CD4-positive, alpha-beta T cell (primary cell): ENCODE results near the gene CLDN24. TPM values are rescaled to one million over a fixed set of nuclear protein-coding genes. Genes with fewer than 3 reads are reported as not detected.

Experiments
- ATAC-seq: fragments of 200-7000 bp; cut with Tn5 transposase; one replicate; pipeline ENCODE4 v1.10.0; 2022; ENCODE audit warnings: mild to moderate bottlenecking; ENCODE audit not compliant: poor library complexity
- CTCF ChIA-PET: fragments of 350-600 bp; sonication (Branson Sonifier 250); formaldehyde crosslinking; loops from one replicate; lab custom pipeline; 2021; ENCODE audit warnings: antibody characterized with exemption, inconsistent platforms; lab: Charles Lee
- POLR2A ChIA-PET: fragments of 350-600 bp; sonication (Branson Sonifier 250); formaldehyde crosslinking; loops from one replicate; lab custom pipeline; 2021; ENCODE audit warnings: antibody characterized with exemption, inconsistent platforms; lab: Charles Lee
- DNase-seq, 14 experiments: peaks; one replicate each; pipeline ENCODE4 v3.0.0-alpha.2; 2013 to 2020; ENCODE audit warnings: mixed read lengths in 2 of 14
- H3K27ac ChIP-seq, 2 donors: one replicate each; pipeline versions ENCODE4 v1.5.1 to v1.7.0; 2013; ENCODE audit warnings: low read length in 2 of 2, low read depth in 1 of 2, mild to moderate bottlenecking in 1 of 2
- H3K27me3 ChIP-seq, 2 experiments: 1 replicate in 1 of 2; 2 replicates in 1 of 2; pipeline versions ENCODE4 v1.6.1 to v1.7.0; 2013; ENCODE audit warnings: low read length in 2 of 2, control low read depth in 1 of 2, mild to moderate bottlenecking in 1 of 2, moderate library complexity in 1 of 2; ENCODE audit not compliant: insufficient read depth in 2 of 2, control insufficient read depth in 1 of 2
- H3K36me3 ChIP-seq: one replicate; pipeline ENCODE4 v1.6.1; 2013; ENCODE audit warnings: low read length, control low read depth; ENCODE audit not compliant: insufficient read depth
- H3K4me1 ChIP-seq: one replicate; pipeline ENCODE4 v1.6.1; 2013; ENCODE audit warnings: low read length, control low read depth; ENCODE audit not compliant: insufficient read depth
- H3K4me3 ChIP-seq: one replicate; pipeline ENCODE4 v1.5.1; 2013; ENCODE audit warnings: mild to moderate bottlenecking, low read length, moderate library complexity
- H3K9me3 ChIP-seq, 2 experiments: 1 replicate in 1 of 2; 2 replicates in 1 of 2; pipeline versions ENCODE4 v1.6.1 to v1.7.0; 2013; ENCODE audit warnings: low read length in 2 of 2, mild to moderate bottlenecking in 2 of 2, control low read depth in 1 of 2, moderate library complexity in 1 of 2; ENCODE audit not compliant: control insufficient read depth in 1 of 2, insufficient read depth in 1 of 2
- H3K27ac Mint-ChIP-seq: one replicate; pipeline ENCODE4 v1.8.0; 2020; ENCODE audit warnings: mixed read lengths
- H3K27me3 Mint-ChIP-seq: one replicate; pipeline ENCODE4 v1.8.0; 2021; ENCODE audit warnings: mixed read lengths
- H3K36me3 Mint-ChIP-seq: one replicate; pipeline ENCODE4 v1.8.0; 2021; ENCODE audit warnings: low read depth, mixed read lengths
- H3K4me1 Mint-ChIP-seq: one replicate; pipeline ENCODE4 v1.8.0; 2021; ENCODE audit warnings: low read depth, mixed read lengths
- H3K4me3 Mint-ChIP-seq: one replicate; pipeline ENCODE4 v1.8.0; 2020; ENCODE audit warnings: mild to moderate bottlenecking, mixed read lengths
- H3K9me3 Mint-ChIP-seq: one replicate; pipeline ENCODE4 v1.8.0; 2020; ENCODE audit warnings: mixed read lengths
- intact Hi-C, 2 experiments: fragments of 100-400 bp; cut with DNase I in 1 of 2; cut with micrococcal nuclease in 1 of 2; formaldehyde crosslinking; loops; one replicate each; pipeline versions ENCODE4 v1.15.1 to v1.9.0; 2023 to 2025; cut with DNase I, micrococcal nuclease
- total RNA-seq, 174 experiments: library from RNA in 2 of 174; stranded (reverse) in 2 of 174; gene quantifications; one replicate each; pipeline ENCODE4 v1.2.3 and lab custom pipeline; 2021 to 2026
- TF ChIP-seq, protein P1 (sequence below): fragments of 200-600 bp; IDR thresholded peaks from one replicate; pipeline ENCODE4 v1.8.0; 2022; ENCODE audit warnings: antibody characterized with exemption, mild to moderate bottlenecking

CLDN24 gene
- total RNA-seq, 2 experiments from 2014 or later: not detected

DNA sequence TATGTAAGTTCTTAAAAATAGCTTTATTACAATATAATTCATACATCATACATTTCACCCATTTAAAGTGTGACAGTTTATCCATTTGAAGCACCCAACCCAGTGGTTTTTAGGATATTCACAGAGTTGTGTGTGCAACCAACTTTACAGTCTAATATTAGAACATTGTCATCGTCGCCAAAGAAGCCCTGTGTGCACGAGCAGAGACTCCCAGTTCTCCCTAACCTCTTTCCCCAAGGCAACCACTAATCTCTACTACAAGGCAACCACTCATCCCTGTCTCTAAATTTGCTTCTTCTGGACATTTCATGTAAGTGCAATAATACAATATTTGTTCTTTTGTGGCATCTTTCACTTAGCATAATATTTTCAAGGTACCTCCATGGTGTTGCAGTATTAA lies 49.8 kb downstream of the CLDN24 start:
- TF ChIP-seq, protein P1, sequence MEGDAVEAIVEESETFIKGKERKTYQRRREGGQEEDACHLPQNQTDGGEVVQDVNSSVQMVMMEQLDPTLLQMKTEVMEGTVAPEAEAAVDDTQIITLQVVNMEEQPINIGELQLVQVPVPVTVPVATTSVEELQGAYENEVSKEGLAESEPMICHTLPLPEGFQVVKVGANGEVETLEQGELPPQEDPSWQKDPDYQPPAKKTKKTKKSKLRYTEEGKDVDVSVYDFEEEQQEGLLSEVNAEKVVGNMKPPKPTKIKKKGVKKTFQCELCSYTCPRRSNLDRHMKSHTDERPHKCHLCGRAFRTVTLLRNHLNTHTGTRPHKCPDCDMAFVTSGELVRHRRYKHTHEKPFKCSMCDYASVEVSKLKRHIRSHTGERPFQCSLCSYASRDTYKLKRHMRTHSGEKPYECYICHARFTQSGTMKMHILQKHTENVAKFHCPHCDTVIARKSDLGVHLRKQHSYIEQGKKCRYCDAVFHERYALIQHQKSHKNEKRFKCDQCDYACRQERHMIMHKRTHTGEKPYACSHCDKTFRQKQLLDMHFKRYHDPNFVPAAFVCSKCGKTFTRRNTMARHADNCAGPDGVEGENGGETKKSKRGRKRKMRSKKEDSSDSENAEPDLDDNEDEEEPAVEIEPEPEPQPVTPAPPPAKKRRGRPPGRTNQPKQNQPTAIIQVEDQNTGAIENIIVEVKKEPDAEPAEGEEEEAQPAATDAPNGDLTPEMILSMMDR: no peak
- Histone ChIP-seq H3K27me3 (no peaks in the 10 kb centered on the region), H3K9me3 (peaks cover 0 to 22% of the 10 kb centered on the region in 2 experiments), H3K4me1 (no peaks in the 10 kb centered on the region), H3K36me3 (no peaks in the 10 kb centered on the region), H3K4me3 (no peak overlapping the region), H3K27ac (no peak overlapping the region)
- Mint-ChIP-seq H3K36me3 (peaks cover 47% of the 10 kb centered on the region), H3K4me3 (no peak overlapping the region), H3K27ac (no peak overlapping the region), H3K9me3 (peaks cover 3% of the 10 kb centered on the region), H3K4me1 (no peaks in the 10 kb centered on the region), H3K27me3 (no peaks in the 10 kb centered on the region)
- intact Hi-C loops: no loop called here
- POLR2A ChIA-PET: no interaction called here
- no peak for DNase-seq
- CTCF ChIA-PET: no interaction called here
- no peak for ATAC-seq

Other genes with a start within 250 kb of the CLDN24 start
- 1 to 10 TPM; 4.1 to 4.9 TPM for gene WWC2, start 223.2 kb downstream of the CLDN24 start, total RNA-seq
- not detected for gene CLDN22, start 2.1 kb downstream of the CLDN24 start, total RNA-seq
- gene CDKN2AIP, start 122.2 kb upstream of the CLDN24 start, total RNA-seq: 10 to 100 TPM; 55.7 to 56.9 TPM
- 10 to 100 TPM; 12.5 to 12.8 TPM for gene ING2, start 182.6 kb upstream of the CLDN24 start, total RNA-seq